ENCODE measurements around the gene PRPH2. TPM values are rescaled to one million over a fixed set of nuclear protein-coding genes. Genes with fewer than 3 reads are reported as not detected.

PRPH2 gene
- polyA plus RNA-seq, 1 of the 3 experiments (the other 2 are of a cell fraction), result not detected

GRCh38 chr6:42689371-42689770 is 33.0 kb downstream of the PRPH2 start:
- no peak overlapping the region for H2AFZ ChIP-seq (ENCODE audit: low read depth)
- POLR2A ChIA-PET, result no interaction called here
- H3F3A ChIP-seq (replicated peaks; ENCODE audit: insufficient read depth), result peaks cover 28% of the 10 kb centered on the region
- H3K9ac ChIP-seq, result no peak overlapping the region
- no peaks in the 10 kb centered on the region for H3K9me2 ChIP-seq
- no peaks in the 10 kb centered on the region for H3K79me2 ChIP-seq (ENCODE audit: insufficient read depth)
- TF ChIP-seq MAX (IDR thresholded peaks at IDR 0.05; ENCODE audit: low read depth) (no peak), SMC3 (IDR thresholded peaks at IDR 0.05; ENCODE audit: low read depth, low read length) (no peak), MEF2A (IDR thresholded peaks at IDR 0.05; ENCODE audit: borderline replicate concordance, low read depth) (no peak), RCOR1 (IDR thresholded peaks at IDR 0.05; ENCODE audit: low read length) (no peak), EZH2phosphoT487 (IDR thresholded peaks at IDR 0.05; ENCODE audit: borderline replicate concordance, low read depth) (no peak), RAD21 (IDR thresholded peaks at IDR 0.05; ENCODE audit: low read length) (no peak), FOXM1 (IDR thresholded peaks at IDR 0.05; ENCODE audit: low read depth) (no peak), RXRA (IDR thresholded peaks at IDR 0.05; ENCODE audit: borderline replicate concordance, low read depth) (no peak), PBX3 (IDR thresholded peaks at IDR 0.05) (no peak), FOXJ3 (CRISPR knock-in tag; IDR thresholded peaks at IDR 0.05) (no peak), TEAD4 (IDR thresholded peaks at IDR 0.05; ENCODE audit: borderline replicate concordance, insufficient read depth) (no peak), FOSL2 (IDR thresholded peaks at IDR 0.05; ENCODE audit: borderline replicate concordance, low read depth) (no peak), USF1 (IDR thresholded peaks at IDR 0.05; ENCODE audit: borderline replicate concordance, low read depth) (no peak), JUND (IDR thresholded peaks at IDR 0.05) (no peak), GABPA (IDR thresholded peaks at IDR 0.05; ENCODE audit: low read depth) (no peak), SIN3A (IDR thresholded peaks at IDR 0.05; ENCODE audit: borderline replicate concordance, low read depth, low read length) (no peak), TAF1 (IDR thresholded peaks at IDR 0.05; ENCODE audit: borderline replicate concordance, low read depth, low read length) (no peak), YY1 (IDR thresholded peaks at IDR 0.05; ENCODE audit: low read depth) (no peak), CHD2 (IDR thresholded peaks at IDR 0.05; ENCODE audit: low read length, partially characterized antibody) (no peak)
- no peak overlapping the region for H3K4me3 ChIP-seq (ENCODE audit: low read depth in 2 of 2, low read length in 1 of 2)
- DNase-seq, result no peak
- H3K4me2 ChIP-seq, result no peak overlapping the region
- H4K20me1 ChIP-seq (ENCODE audit: insufficient read depth), result no peaks in the 10 kb centered on the region
- H3K36me3 ChIP-seq (replicated peaks in 1 of 2; ENCODE audit: control insufficient read depth in 1 of 2, insufficient read depth in 2 of 2, low read length in 1 of 2), result peaks cover 50 to 65% of the 10 kb centered on the region in 2 experiments
- H3K27me3 ChIP-seq (ENCODE audit: insufficient read depth), result no peaks in the 10 kb centered on the region
- H3K27ac ChIP-seq (ENCODE audit: low read depth in 2 of 2, low read length in 1 of 2), result no peak overlapping the region
- H3K4me1 ChIP-seq (ENCODE audit: control insufficient read depth in 1 of 2, insufficient read depth in 2 of 2, low read depth in 1 of 2, low read length in 1 of 2), result peaks cover 0 to 8% of the 10 kb centered on the region in 2 experiments
- H3K9me3 ChIP-seq, result no peaks in the 10 kb centered on the region
- WGBS (ENCODE audit: low lambda C conversion rate), result 83% methylated on average over 7 of the region's 7 CpGs
- CTCF ChIA-PET, result no interaction called here

Measured in SK-N-SH (cell line).